Measurements from ENCODE around the gene PPM1N. TPM values are rescaled to one million over a fixed set of nuclear protein-coding genes. Genes with fewer than 3 reads are reported as not detected.
A peak's percentile ranks its signal among the peaks of the same experiment; 100 is the strongest.

Gene PPM1N
- polyA plus RNA-seq, 3 donors = 1.3 to 4.3 (median 2.7) TPM

GRCh38 chr19:45473682-45474605 is 24.3 kb upstream of the PPM1N start:
- peaks cover 10 to 51% (median 34%) of the 10 kb centered on the region in 7 donors for H3K9me3 Mint-ChIP-seq
- H3K4me1 Mint-ChIP-seq = peaks cover 57% of the 10 kb centered on the region
- peaks cover 43 to 47% of the 10 kb centered on the region in 2 donors for H3K4me1 ChIP-seq (ENCODE audit: control insufficient read depth in 1 of 2, insufficient read depth in 2 of 2, low read length in 2 of 2)

More at GRCh38 chr19:45473682-45474605, 24.3 kb upstream of the PPM1N start:
- Histone ChIP-seq H3K9ac (ENCODE audit: insufficient read depth, low read length, poor library complexity, severe bottlenecking) (no peak overlapping the region), H3K79me2 (ENCODE audit: insufficient read depth, low read length) (no peaks in the 10 kb centered on the region), H3K9me3 (replicated peaks in 1 of 2; ENCODE audit: control insufficient read depth in 1 of 2, insufficient read depth in 1 of 2, low read length in 2 of 2) (peaks cover 0 to 12% of the 10 kb centered on the region in 2 donors), H3K36me3 (replicated peaks in 1 of 2; ENCODE audit: control insufficient read depth in 1 of 2, insufficient read depth in 2 of 2, low read length in 2 of 2) (peaks cover 0 to 9% of the 10 kb centered on the region in 2 donors), H3K4me3 (replicated peaks in 1 of 3; ENCODE audit: low read depth in 2 of 3, low read length in 3 of 3) (no peak overlapping the region), H4K20me1 (ENCODE audit: insufficient read depth, low read length) (peaks cover 63% of the 10 kb centered on the region), H3K4me2 (replicated peaks; ENCODE audit: extremely low read depth, low read length, poor library complexity, severe bottlenecking) (peak overlapping the region; percentile 0), H3K27ac (ENCODE audit: low read depth in 1 of 2, low read length in 2 of 2) (no peak overlapping the region), H2AFZ (ENCODE audit: insufficient read depth, low read depth, low read length, poor library complexity, severe bottlenecking) (no peak overlapping the region), H3K27me3 (ENCODE audit: control insufficient read depth in 2 of 2, insufficient read depth in 2 of 2, low read length in 2 of 2) (peaks cover 21 to 66% of the 10 kb centered on the region in 2 donors)
- 79% methylated on average over 10 of the region's 27 CpGs for WGBS (ENCODE audit: insufficient coverage)
- Mint-ChIP-seq H3K4me3 (peak overlapping the region in 1 of 2 donors; percentile 99), H3K27me3 (ENCODE audit: low read depth in 3 of 3) (peaks cover 74 to 86% (median 78%) of the 10 kb centered on the region in 3 donors), H3K36me3 (peaks cover 44 to 57% of the 10 kb centered on the region in 2 donors), H3K27ac (peak overlapping the region in 4 of 7 donors; percentile 8 to 70 (median 29))
- TF ChIP-seq CTCF (IDR thresholded peaks at IDR 0.05) = no peak
- DNase-seq = peak in 2 of 3 donors; percentile 24 to 37
- intact Hi-C loops (cut with micrococcal nuclease) = no loop called here

All from CD14-positive monocyte (primary cell).